ENCODE results near the gene PIK3CD. TPM values are rescaled to one million over a fixed set of nuclear protein-coding genes. Genes with fewer than 3 reads are reported as not detected.

Gene PIK3CD
- total and polyA plus RNA-seq, 2 of the 8 experiments (the other 6 are each of a cell fraction or from before 2014, with no cell fraction given) = 20.6 to 24.1 TPM

DNA sequence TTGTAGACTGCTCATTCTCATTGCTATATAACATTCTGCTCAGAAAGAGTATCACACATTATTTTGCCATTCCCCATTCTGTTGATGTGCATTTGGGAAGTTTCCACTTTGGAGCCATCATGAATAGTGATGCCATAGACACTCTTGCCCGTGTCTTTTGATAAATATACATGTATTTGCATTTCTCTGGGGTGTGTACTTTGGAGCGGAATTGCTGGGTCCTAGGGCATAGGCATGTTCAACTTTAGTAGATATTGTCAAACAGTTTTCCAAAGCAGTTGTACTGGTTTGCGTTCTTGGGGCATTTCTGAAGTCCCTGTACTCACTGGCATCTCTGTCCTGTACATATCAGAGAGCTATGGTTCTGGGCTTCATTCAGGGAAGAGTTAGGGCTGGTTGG lies 52.1 kb downstream of the PIK3CD start:
- no peak overlapping the region for H2BK15ac ChIP-seq (ENCODE audit: low read length)
- no peaks in the 10 kb centered on the region; a peak in 1 of 4 replicates for H3K79me2 ChIP-seq (ENCODE audit: control insufficient read depth in 1 of 2, insufficient read depth in 2 of 2, low read length in 2 of 2)
- H4K5ac ChIP-seq (ENCODE audit: insufficient read length, low read depth, low read length) = no peak overlapping the region
- no peak overlapping the region for H2BK120ac ChIP-seq (replicated peaks; ENCODE audit: low read depth, low read length)
- no peaks in the 10 kb centered on the region for H4K20me1 ChIP-seq (replicated peaks in 1 of 2; ENCODE audit: control insufficient read depth in 1 of 2, insufficient read depth in 2 of 2, low read length in 2 of 2)
- no peak overlapping the region for H4K8ac ChIP-seq (ENCODE audit: extremely low read depth, insufficient read depth, low read length)
- no peaks in the 10 kb centered on the region; the same call in 1 of the 2 replicates for H3K79me1 ChIP-seq (ENCODE audit: low read depth, low read length)
- no peak overlapping the region for H2BK12ac ChIP-seq (ENCODE audit: low read depth, low read length)
- H2AFZ ChIP-seq (ENCODE audit: low read length) = no peak overlapping the region
- H2AK5ac ChIP-seq (ENCODE audit: low read depth, low read length) = no peak overlapping the region
- H3K23me2 ChIP-seq (ENCODE audit: low read depth, low read length) = no peaks in the 10 kb centered on the region
- H3K14ac ChIP-seq (ENCODE audit: insufficient read length) = no peak overlapping the region
- H3K23ac ChIP-seq (ENCODE audit: insufficient read length) = no peak overlapping the region
- ChIA-PET POLR2A (ENCODE audit: partially characterized antibody) (interaction anchor here (1.5 to 1.9 kb wide), 3 partner anchors 11 to 16 kb away, joined by 3 to 13 read pairs (median 4); no protein-coding TSS in a partner anchor), CTCF (ENCODE audit: partially characterized antibody) (interaction anchor here (1.0 to 5.3 kb wide), 12 partner anchors 8 to 87 kb away, joined by 3 to 54 read pairs (median 7); no protein-coding TSS in a partner anchor)
- H2BK20ac ChIP-seq (ENCODE audit: low read length) = no peak overlapping the region
- H3K56ac ChIP-seq (replicated peaks; ENCODE audit: insufficient read length, low read depth, low read length) = no peak overlapping the region
- no peak overlapping the region for H3K9ac ChIP-seq (replicated peaks in 1 of 4; ENCODE audit: extremely low read depth in 1 of 4, low read depth in 3 of 4, low read length in 3 of 4)
- no peaks in the 10 kb centered on the region for H3K9me3 ChIP-seq (ENCODE audit: insufficient read depth in 2 of 2, low read depth in 1 of 2, low read length in 1 of 2)
- H4K91ac ChIP-seq (replicated peaks; ENCODE audit: insufficient read length, low read length) = no peak overlapping the region
- no peak overlapping the region for H3K18ac ChIP-seq (ENCODE audit: extremely low read depth, low read length)
- no peak overlapping the region for H3K4ac ChIP-seq (replicated peaks; ENCODE audit: insufficient read length, low read depth, low read length)
- no peaks in the 10 kb centered on the region for H3K36me3 ChIP-seq (ENCODE audit: control insufficient read depth in 2 of 4, insufficient read depth in 4 of 4, low read length in 3 of 4)
- H3K4me2 ChIP-seq (ENCODE audit: insufficient read depth in 1 of 2, low read depth in 2 of 2, low read length in 2 of 2) = no peak overlapping the region
- DNase-seq (ENCODE audit: low read depth in 1 of 2, low spot score in 2 of 2) (no peak), FAIRE-seq (no peak)
- no peak overlapping the region for H3K4me3 ChIP-seq (ENCODE audit: extremely low read depth in 1 of 4, insufficient read depth in 2 of 4, low read depth in 3 of 4, low read length in 4 of 4)
- no peak overlapping the region for H3K27ac ChIP-seq (ENCODE audit: low read depth, low read length)
- H2BK5ac ChIP-seq (ENCODE audit: low read depth, low read length) = no peak overlapping the region
- H3K27me3 ChIP-seq (replicated peaks in 1 of 4; ENCODE audit: control insufficient read depth in 3 of 4, extremely low read depth in 1 of 4, insufficient read depth in 3 of 4, low read length in 3 of 4) = no peaks in the 10 kb centered on the region
- 86% methylated on average over 3 of the region's 3 CpGs; no CpG with 5 or more reads in 1 of the 2 experiments for WGBS, 2 experiments (ENCODE audit: extremely low coverage in 1 of 2, insufficient coverage in 1 of 2, insufficient read length in 1 of 2, insufficient replicate concordance in 2 of 2, low coverage in 1 of 2, low lambda C conversion rate in 2 of 2, missing lambda C conversion rate in 1 of 2)
- peaks cover 0 to 2% (median 0%) of the 10 kb centered on the region in 4 experiments; a peak in 1 of 7 replicates for H3K4me1 ChIP-seq (replicated peaks in 1 of 4; ENCODE audit: control insufficient read depth in 3 of 4, insufficient read depth in 4 of 4, low read length in 3 of 4)
- TF ChIP-seq RFX5 (IDR thresholded peaks at IDR 0.05; ENCODE audit: borderline replicate concordance, low read depth, low read length) = no peak

All from H1 (cell line).